HG03469 (cell line): ENCODE measurements around the gene DCHS1.

Source experiments
- ATAC-seq: cut with Tn5 transposase; IDR thresholded peaks from one replicate; pipeline ENCODE4 v1.9.1; 2021; ENCODE audit warnings: mild to moderate bottlenecking, moderate library complexity, moderate number of reproducible peaks; ENCODE audit not compliant: unreplicated experiment

DCHS1 gene

GRCh38 chr11:6650104-6650503, 5.5 kb downstream of the DCHS1 start:
- ATAC-seq: no peak

GRCh38 chr11:6648501-6648900, 7.1 kb downstream of the DCHS1 start:
- ATAC-seq: no peak

- no peak for ATAC-seq
Observed at GRCh38 chr11:6647836-6648235, 7.8 kb downstream of the DCHS1 start.

- peak; percentile 85 for ATAC-seq
Observed at GRCh38 chr11:6646918-6647679, 8.5 kb downstream of the DCHS1 start.

- ATAC-seq: no peak
Observed at GRCh38 chr11:6646576-6646917, 9.1 kb downstream of the DCHS1 start.

- ATAC-seq: no peak
Observed at GRCh38 chr11:6646071-6646470, 9.5 kb downstream of the DCHS1 start.

- ATAC-seq: no peak
Observed at GRCh38 chr11:6642957-6643356, 12.7 kb downstream of the DCHS1 start.

- ATAC-seq: no peak
Observed at GRCh38 chr11:6640985-6641701, 14.5 kb downstream of the DCHS1 start.

- no peak for ATAC-seq
Observed at GRCh38 chr11:6640036-6640984, 15.3 kb downstream of the DCHS1 start.

GRCh38 chr11:6638429-6638828, 17.2 kb downstream of the DCHS1 start:
- ATAC-seq: no peak

GRCh38 chr11:6637871-6638270, 17.7 kb downstream of the DCHS1 start:
- no peak for ATAC-seq

GRCh38 chr11:6636480-6636879, 19.1 kb downstream of the DCHS1 start:
- no peak for ATAC-seq

- ATAC-seq: no peak
Observed at GRCh38 chr11:6635082-6635932, 20.3 kb downstream of the DCHS1 start.

- no peak for ATAC-seq
Observed at GRCh38 chr11:6634534-6634933, 21.1 kb downstream of the DCHS1 start.

GRCh38 chr11:6633422-6634408, 21.9 kb downstream of the DCHS1 start:
- no peak for ATAC-seq

- ATAC-seq: no peak
Observed at GRCh38 chr11:6632116-6633073, 23.2 kb downstream of the DCHS1 start.

GRCh38 chr11:6631361-6631890, 24.2 kb downstream of the DCHS1 start:
- no peak for ATAC-seq
